NCI-H2196 treated with DMSO at 0.1 percent for 48 hours (cell line): ENCODE measurements around the gene TMEM263.
"Not testable (repeated sequence)": the region's sequence is repeated elsewhere in the genome, so short reads cannot be mapped to it uniquely, and the experiment has no call there.

Experiments used
- DNase-seq: peaks from one replicate; lab custom pipeline; 2025; ENCODE audit not compliant: unreplicated experiment; lab: John Stamatoyannopoulos, UW

Gene TMEM263

DNA sequence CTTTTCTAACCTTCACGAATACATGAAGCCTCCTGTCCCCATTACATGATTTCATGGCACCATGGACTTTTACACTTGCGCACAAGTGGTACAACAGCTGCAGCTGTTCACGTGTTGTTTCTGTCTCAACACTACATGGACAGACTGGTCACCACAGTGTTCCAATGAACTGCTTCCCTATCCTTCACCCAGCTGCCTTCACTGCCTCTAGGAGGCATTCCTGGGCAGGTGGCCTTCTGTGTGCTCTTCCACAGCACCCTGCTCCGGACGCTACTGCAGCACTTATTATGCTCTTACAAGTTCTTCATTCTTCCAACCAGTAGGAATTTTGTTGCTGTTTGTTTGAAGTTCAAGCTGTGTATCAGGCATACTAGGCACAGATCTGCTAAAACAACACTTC is 29.8 kb downstream of the TMEM263 start:
- DNase-seq: no peak

DNA sequence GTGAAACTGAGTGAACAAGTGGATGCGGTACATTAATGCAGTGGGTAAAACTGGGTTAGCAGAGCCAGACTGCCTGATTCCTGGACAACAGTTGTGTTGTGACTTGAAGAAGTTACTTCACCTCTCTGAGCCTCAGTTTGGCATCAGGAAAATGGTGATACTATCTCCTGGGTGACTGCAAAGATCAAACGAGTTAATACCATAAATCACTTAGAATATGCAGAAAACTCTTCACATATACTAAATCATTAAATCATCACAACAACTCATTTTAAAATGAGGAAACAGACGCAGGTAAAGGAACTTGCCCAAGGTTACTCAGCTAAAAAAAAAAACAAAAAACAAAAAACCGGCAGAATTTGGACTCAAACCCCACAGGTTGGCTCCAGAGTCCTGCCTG is 30.4 kb downstream of the TMEM263 start:
- no peak for DNase-seq

DNA sequence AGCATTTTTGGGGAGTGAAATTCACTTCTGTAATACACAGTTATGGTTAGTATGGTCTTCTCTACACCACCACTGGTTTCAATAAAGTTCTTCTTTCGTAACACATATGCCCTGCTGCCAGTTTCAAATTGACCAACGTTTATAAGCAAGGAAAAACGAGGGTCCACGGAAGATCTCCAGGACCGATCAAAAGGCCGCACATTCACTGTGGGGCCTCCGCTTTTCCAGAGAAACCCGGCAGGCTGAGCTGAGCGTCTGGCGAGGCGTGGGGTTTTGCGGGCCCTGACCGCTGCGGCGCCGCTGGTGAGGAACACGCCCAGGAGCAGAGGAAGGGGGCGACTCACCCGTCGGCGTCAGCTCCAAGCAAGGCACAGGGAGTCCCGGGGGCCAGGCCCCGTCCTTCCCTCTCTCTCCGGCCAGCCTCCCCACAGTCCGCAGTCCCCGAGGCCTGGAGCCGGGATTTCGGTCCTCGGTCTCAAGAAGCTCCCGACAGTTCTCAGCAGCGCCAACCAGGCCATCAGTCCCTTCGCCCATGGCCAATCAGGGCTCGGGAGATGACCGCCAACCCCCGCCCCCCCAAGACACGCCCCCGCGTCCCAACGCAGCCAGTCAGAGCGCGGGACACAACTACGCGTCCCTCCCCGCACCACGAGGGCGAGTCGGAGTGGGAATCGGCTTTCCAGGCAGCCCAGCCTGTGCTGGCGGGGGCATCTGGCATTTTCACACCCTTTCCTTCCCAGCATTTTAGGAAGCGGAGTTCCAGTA is 31.1 kb downstream of the TMEM263 start, which contains the start of gene MTERF2:
Gene MTERF2, minus strand, starts transcription at position 522 of the 765 bp plus-strand sequence. CDS start 8,432 bp downstream, outside the sequence.
- DNase-seq: peak; percentile 90

DNA sequence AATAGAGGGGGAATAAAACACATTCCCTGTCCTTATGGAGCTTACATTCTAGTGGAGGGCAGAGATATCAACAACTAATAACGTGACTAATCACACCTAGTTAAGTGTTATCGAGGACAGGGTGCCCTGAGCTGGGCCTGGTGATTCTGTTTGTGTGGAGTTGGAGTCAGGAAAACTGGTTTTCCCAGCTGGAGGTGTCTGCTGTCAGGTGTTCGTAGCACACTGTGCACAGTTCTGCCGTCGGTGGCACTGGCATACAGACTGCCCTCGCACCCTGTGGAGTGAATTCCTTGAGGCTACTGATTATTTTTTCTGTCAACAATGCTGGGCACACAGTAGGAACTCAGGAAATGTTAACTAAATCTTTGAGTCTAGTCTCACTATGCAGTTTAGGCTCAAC is 32.1 kb downstream of the TMEM263 start:
- no peak for DNase-seq

DNA sequence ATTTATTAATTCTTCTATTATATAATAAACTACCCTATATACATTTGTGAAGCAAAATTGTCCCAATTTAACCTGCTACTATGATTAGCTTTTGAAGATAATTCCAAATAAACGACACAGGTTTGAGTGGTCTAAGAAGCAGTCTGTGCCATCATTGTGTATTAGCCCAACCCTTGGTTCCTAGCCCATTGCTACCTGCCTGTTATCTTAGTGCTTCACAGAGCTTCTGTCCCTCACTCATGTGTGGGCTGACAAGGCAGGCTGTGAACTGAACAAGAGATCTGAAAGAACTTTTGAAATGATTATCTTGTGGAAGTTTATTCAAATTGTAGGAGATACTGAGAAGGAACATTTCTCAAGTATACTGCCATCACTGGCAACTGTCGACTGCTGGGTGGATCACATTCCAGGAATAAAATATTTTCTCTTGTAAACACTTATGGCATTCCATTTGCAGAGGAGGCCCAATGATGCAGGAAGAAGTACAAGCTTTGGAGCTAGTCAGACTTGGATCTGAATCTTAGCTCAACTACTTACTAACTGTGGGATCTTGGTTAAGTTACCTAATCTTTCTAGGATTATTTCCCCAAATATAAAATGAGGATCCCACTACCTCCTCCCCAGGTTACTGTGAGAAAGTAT is 39.0 kb downstream of the TMEM263 start:
- DNase-seq: no peak

DNA sequence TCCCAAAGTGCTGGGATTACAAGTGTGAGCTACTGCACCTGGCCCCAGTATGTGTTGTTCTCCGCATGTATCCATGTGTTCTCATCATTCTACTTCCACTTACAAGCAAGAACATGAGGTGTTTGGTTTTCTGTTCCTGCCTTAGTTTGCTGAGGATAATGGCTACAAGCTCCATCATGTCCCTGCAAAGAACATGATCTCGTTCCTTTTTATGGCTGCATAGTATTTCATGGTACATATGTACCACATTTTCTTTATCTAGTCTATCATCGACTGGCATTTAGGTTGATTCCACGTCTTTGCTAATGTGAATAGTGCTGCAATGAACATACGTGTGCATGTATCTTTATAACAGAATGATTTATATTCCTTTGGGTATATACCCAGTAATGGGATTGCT is 40.4 kb downstream of the TMEM263 start:
- DNase-seq: not testable (repeated sequence)

DNA sequence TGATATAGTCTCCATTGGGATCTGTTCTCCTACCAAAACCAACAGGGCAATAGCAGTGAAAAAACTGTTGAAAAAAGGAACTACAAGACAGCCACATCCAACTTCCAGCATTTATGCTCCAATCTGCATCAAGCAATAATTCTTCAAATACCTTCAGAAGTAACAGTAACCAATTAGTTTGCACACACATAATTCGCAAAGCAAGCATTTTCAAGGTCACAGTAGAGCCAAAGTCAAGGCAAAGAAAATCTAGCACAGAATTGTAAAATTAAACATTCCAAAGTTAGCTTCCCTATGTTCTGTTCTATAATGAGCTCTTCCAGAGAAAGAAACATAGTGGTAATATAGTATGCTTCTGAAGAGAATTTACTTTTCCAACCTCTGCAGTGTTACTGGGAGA is 42.2 kb downstream of the TMEM263 start:
- DNase-seq: no peak

DNA sequence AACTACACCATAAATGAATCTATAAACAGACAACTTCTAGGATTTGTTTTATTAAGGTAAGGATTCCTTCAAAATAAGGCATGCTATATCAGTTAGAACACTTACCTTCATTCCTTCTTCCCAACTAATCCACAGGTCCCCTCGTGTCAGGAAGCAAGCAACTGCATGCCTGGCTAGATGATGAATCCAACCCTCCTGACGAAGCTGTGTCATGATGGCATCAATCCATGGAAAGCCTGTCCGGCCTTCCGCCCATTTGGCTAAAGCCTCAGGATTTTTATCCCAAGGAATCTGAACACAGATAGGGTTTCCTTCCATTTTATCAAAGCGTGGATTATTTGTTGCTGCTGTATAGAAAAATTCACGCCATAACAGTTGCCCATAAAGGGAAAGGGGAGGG is 43.7 kb downstream of the TMEM263 start:
- no peak for DNase-seq

DNA sequence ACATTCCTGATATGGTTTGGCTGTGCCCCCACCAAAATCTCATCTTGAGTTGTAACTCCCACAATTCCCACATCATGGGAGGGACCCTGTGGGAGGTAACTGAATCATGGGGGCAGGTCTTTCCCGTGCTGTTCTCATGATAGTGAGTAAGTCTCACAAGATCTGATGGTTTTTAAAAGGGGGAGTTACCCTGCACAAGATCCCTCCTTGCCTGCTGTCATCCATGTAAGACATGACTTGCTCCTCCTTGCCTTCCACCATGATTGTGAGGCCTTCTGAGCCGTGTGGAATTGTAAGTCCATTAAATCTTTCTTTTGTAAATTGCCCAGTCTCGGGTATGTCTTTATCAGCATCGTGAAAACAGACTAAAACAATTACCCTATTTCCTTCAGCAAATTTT is 47.0 kb downstream of the TMEM263 start:
- DNase-seq: not testable (repeated sequence)

DNA sequence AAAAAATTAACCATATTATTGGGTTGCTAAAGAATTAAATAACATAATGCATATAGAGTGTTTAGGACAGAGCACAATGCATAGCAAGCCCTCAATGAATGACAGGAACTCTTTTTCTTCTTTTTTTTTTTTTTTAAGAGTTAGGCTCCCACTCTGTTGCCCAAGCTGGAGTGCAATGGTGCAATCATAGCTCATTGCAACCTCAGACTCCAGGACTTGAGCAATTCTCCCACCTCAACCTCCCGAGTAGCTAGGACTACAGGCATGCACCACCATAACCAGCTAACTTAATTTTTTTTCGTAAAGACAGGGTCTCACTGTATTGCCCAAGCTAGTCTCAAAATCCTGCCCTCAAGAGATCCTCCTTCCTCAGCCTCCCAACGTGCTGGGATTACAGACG is 51.7 kb downstream of the TMEM263 start:
- no peak for DNase-seq

DNA sequence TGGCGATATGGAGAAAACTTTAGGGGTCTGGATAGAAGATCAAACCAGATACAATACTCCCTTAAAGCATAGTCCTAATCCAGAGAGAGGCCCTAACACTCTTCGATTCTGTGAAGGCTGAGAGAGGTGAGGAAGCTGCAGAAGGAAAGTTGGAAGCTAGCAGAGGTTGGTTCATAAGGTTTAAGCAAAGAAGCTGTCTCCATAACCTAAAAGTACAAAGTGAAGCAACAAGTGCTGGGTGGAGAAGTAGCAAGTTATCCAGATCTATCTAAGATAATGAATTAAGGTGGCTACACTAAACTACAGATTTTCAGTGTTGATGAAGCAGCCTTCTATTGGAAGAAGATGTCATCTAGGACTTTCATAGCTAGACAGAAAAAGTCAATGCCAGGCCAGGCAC is 55.8 kb downstream of the TMEM263 start:
- DNase-seq: no peak

DNA sequence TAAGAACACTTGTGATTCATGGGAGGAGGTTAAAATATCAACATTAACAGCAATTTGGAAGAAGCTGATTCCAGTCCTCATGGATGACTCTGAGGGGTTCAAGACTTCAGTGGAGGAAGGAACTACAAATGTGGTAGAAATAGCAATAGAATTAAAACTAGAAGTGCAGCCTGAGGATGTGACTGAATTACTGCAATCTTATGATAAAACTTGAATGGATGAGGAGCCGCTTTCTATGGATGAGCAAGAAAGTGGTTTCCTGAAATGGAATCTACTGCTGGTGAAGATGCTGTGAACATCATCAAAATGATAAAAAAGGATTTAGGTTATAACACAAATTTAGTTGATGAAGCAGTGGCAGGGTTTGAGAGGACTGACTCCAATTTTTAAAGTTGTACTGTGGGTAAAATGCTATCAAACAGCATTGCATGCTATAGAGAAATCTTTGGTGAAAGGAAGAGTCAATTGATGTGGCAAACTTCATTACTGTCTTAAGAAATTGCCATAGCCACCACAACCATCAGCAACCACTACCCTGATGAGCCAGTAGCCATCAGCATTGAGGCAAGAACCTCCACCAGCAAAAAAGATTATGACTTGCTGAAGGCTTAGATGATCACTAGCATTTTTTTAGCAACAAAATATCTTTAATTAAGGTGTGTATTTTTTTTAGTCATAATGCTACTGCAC is 57.2 kb downstream of the TMEM263 start:
- DNase-seq: no peak

DNA sequence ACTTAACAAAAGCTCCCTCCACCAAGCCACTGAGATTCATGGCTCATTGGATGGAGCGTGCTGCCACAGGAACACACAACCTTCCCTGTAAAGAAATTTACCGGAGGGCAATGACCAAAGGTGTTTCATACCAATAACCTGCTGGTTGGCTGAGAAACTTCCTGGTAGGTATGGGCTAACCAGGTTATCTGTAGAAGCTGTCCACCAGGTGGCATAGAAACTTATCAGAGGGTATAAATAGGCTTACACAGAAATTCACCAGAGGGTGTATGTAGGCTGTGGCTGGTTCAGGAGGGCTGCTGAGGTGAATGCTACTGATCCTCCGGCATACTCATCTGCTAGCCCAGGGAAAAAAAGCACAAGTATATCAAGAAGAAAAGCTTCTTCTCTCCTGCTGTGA is 58.3 kb downstream of the TMEM263 start:
- peak; percentile 44 for DNase-seq

DNA sequence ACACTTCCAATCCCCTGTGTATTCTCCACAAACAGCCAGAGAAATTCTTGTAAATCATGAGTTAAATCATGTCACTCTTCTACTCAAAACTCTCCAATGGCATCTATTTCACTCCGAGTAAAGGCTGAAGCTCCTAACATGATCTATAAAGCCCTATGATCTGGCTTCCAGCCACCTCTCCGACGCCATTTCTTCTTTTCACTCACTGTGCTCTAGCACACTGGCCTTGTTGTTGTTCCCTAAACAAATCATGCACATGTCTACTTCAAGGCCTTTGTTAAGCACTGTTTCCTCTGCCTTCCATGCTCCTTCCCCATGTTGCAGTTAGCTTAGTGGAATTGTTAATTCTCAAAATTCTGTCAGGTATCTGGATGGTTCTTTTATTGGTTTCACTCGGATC is 61.3 kb downstream of the TMEM263 start:
- no peak for DNase-seq

DNA sequence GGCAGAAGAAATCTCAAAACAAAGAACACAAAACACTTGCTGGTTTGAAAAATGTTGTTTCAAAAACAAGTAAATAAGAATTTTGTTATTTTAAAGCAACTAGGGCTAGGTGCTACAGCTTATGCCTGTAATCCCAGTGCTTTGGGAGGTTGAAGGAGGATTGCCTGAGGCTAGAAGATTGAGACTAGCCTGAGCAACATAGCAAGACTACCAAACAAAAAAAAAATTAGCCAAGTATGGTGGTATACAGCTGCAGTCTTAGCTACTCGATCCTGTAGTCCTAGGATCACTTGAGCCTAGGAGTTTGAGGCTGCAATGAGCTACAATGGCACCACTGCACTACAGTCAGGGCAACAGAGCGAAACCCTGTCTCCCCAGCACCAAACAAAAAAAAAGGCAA is 63.8 kb downstream of the TMEM263 start:
- no peak for DNase-seq
